K562 (cell line): ENCODE results near the gene CCND3. TPM values are rescaled to one million over a fixed set of nuclear protein-coding genes. Genes with fewer than 3 reads are reported as not detected.

Source experiments
- CREB1 ChIP-seq, 2 experiments: sonication (generic) in 1 of 2; formaldehyde crosslinking in 1 of 2; IDR thresholded peaks; 2 replicates each; pipeline versions ENCODE4 v1.6.1 to v1.8.0; 2012 to 2022; ENCODE audit warnings: inconsistent platforms in 1 of 2, mild to moderate bottlenecking in 1 of 2, missing genetic modification reagents in 1 of 2, moderate library complexity in 1 of 2
- NFXL1 ChIP-seq: fragments of 450-650 bp; formaldehyde crosslinking; IDR thresholded peaks from 2 replicates; pipeline ENCODE4 v1.4.0; 2021; ENCODE audit warnings: mild to moderate bottlenecking
- NR4A1 ChIP-seq, 2 experiments: fragments of 250-450 bp in 1 of 2; fragments of 450-650 bp in 1 of 2; sonication (Bioruptor Pico) in 1 of 2; IDR thresholded peaks; 2 replicates each; pipeline versions ENCODE4 v1.4.0 to v1.6.1; 2016 to 2020; ENCODE audit warnings: mild to moderate bottlenecking in 2 of 2, missing compliant biosample characterization in 1 of 2, missing genetic modification characterization in 1 of 2, moderate library complexity in 1 of 2
- PCBP1 ChIP-seq: fragments of 200-400 bp; formaldehyde crosslinking; IDR thresholded peaks from 2 replicates; pipeline ENCODE4 v1.6.1; 2018; ENCODE audit warnings: mild to moderate bottlenecking, low read depth, low read length; ENCODE audit not compliant: poor library complexity, severe bottlenecking
- POLR2G ChIP-seq: fragments of 200-400 bp; formaldehyde crosslinking; IDR thresholded peaks from 2 replicates; pipeline ENCODE4 v1.6.1; 2017; ENCODE audit warnings: low read depth, mild to moderate bottlenecking, antibody characterized with exemption, low read length, moderate library complexity
- PTRF ChIP-seq: fragments of 450-650 bp; IDR thresholded peaks from 2 replicates; pipeline ENCODE4 v1.6.1; 2016; ENCODE audit warnings: mild to moderate bottlenecking, missing genetic modification characterization, missing compliant biosample characterization
- SETDB1 ChIP-seq: IDR thresholded peaks from one replicate; pipeline ENCODE4 v1.6.1; 2012; ENCODE audit warnings: low read length, control low read depth, inconsistent platforms
- SMC3 ChIP-seq: conservative IDR thresholded peaks from 2 replicates; pipeline ENCODE4 v1.6.1; 2011; ENCODE audit warnings: low read depth, low read length, improper control_type of control experiment; ENCODE audit not compliant: insufficient read depth
- STAT5B ChIP-seq: fragments of 250-450 bp; sonication (Bioruptor Pico); IDR thresholded peaks from 2 replicates; pipeline ENCODE4 v1.8.0; 2021; ENCODE audit warnings: mild to moderate bottlenecking, inconsistent platforms
- TCF7L2 ChIP-seq: fragments of 150-350 bp; IDR thresholded peaks from 2 replicates; pipeline ENCODE4 v1.6.1; 2016; ENCODE audit warnings: low read depth, mild to moderate bottlenecking, low read length, moderate library complexity
- TEAD1 ChIP-seq, 2 experiments: fragments of 450-650 bp in 1 of 2; sonication (generic) in 1 of 2; formaldehyde crosslinking; IDR thresholded peaks; 2 replicates each; pipeline versions ENCODE4 v1.4.0 to v1.8.0; 2020 to 2022; ENCODE audit warnings: mild to moderate bottlenecking in 2 of 2, missing genetic modification reagents in 1 of 2
- ZNF124 ChIP-seq: sonication (generic); formaldehyde crosslinking; IDR thresholded peaks from 2 replicates; pipeline ENCODE4 v1.8.1; 2022; ENCODE audit warnings: missing genetic modification reagents
- ZNF165 ChIP-seq: fragments of 250-450 bp; sonication (Bioruptor Pico); IDR thresholded peaks from 2 replicates; pipeline ENCODE4 v1.4.0; 2020; ENCODE audit warnings: borderline replicate concordance
- polyA plus RNA-seq, 8 experiments: library from polyadenylated mRNA; depleted of rRNA in 4 of 8; stranded (reverse) in 5 of 8; unstranded in 3 of 8; fragments of >200 nt; fragmentation: Nextera tagmentation in 2 of 8; fragmentation: Illumina TruSeq in 1 of 8; extraction: Ambion mirVana in 2 of 8; extraction: Trizol in 1 of 8; gene quantifications; 2 replicates each; pipeline versions ENCODE4 v1.2.1 to v1.2.3, GENCODE V29; 2011 to 2014; ENCODE audit warnings: inconsistent platforms in 1 of 8, missing spikeins in 1 of 8
- total RNA-seq, 7 experiments: library from RNA; depleted of rRNA in 6 of 7; stranded (reverse); fragments of >200 nt in 6 of 7; fragmentation: Illumina TruSeq in 2 of 7; extraction: Trizol in 2 of 7; gene quantifications; 2 replicates each; pipeline versions ENCODE4 v1.2.1 to v1.2.3, GENCODE V29; 2011 to 2021; ENCODE audit warnings: low replicate concordance in 1 of 7
- TF ChIP-seq, protein P1 (sequence below): sonication (generic); formaldehyde crosslinking; IDR thresholded peaks from 2 replicates; pipeline ENCODE4 v1.8.0; 2022; ENCODE audit warnings: mild to moderate bottlenecking, missing genetic modification reagents
- TF ChIP-seq, protein P2 (sequence below): fragments of 250-450 bp; sonication (Bioruptor Pico); IDR thresholded peaks from 2 replicates; pipeline ENCODE4 v1.5.0; 2021
- TF ChIP-seq, protein P3 (sequence below): sonication (generic); formaldehyde crosslinking; IDR thresholded peaks from 2 replicates; pipeline ENCODE4 v1.5.0; 2020; ENCODE audit warnings: missing genetic modification reagents
- TF ChIP-seq, protein P4 (sequence below): sonication (generic); IDR thresholded peaks from 2 replicates; pipeline ENCODE4 v1.6.1; 2016
- TF ChIP-seq, protein P5 (sequence below), 2 experiments: fragments of 450-650 bp; IDR thresholded peaks; 2 replicates each; pipeline ENCODE4 v1.6.1; 2018; ENCODE audit warnings: mild to moderate bottlenecking in 2 of 2, low read depth in 1 of 2; ENCODE audit not compliant: partially characterized antibody in 2 of 2

Gene CCND3
- total and polyA plus RNA-seq, 9 of the 15 experiments (the other 6 are each of a cell fraction or from before 2014, with no cell fraction given): 21.5 to 204 (median 97.4) TPM

DNA sequence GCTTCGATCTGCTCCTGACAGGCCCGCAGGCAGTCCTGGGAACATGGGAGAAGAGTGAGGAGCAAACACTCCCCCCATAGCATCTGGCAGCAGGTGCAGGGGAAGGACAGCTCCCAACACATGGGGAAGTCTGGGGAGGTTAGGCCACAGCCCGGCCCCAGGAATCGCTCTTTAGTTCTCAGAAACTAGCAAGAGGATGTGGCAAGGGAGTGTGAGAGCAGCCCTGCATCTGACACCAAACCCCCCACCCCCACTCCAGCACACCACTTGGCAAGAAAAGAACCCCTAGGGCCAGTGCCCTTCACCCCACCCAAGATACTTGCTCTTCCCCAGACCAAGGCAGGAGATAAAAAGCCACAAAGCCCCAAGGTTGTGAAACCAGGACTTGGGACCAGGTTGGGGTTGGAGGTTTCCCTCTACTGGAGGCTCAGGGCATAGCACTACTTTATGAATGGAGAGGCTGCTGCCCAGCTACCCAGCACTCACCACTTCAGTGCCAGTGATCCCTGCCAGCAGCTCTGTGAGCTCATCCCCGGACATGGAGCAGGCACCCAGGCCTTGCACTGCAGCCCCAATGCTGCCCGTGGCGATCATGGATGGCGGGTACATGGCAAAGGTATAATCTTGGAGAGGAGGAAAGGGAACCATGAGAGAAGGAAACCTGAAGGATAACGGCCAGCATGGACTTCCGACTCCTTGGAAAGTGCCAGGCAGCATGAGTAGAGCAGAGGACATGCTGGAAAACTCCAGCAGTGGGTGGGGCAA is 5.4 kb downstream of the CCND3 start (continued):
- TF ChIP-seq, protein P1, sequence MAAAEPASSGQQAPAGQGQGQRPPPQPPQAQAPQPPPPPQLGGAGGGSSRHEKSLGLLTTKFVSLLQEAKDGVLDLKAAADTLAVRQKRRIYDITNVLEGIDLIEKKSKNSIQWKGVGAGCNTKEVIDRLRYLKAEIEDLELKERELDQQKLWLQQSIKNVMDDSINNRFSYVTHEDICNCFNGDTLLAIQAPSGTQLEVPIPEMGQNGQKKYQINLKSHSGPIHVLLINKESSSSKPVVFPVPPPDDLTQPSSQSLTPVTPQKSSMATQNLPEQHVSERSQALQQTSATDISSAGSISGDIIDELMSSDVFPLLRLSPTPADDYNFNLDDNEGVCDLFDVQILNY: peak; percentile 61; the same call in 1 of the 2 replicates
- peak; percentile 83; the same call in 1 of the 2 replicates for TF ChIP-seq ZNF165 (CRISPR knock-in tag)
- no peak; the same call in 1 of the 2 replicates for TF ChIP-seq NFXL1
- TF ChIP-seq ZNF124 (CRISPR knock-in tag): no peak
- peak; percentile 1; the same call in 1 of the 2 replicates for TF ChIP-seq POLR2G
- TF ChIP-seq TEAD1 (CRISPR knock-in tag; IDR thresholded peaks at IDR 0.05): peak; percentile 55 to 94; a peak in 3 of 4 replicates
- TF ChIP-seq, protein P2, sequence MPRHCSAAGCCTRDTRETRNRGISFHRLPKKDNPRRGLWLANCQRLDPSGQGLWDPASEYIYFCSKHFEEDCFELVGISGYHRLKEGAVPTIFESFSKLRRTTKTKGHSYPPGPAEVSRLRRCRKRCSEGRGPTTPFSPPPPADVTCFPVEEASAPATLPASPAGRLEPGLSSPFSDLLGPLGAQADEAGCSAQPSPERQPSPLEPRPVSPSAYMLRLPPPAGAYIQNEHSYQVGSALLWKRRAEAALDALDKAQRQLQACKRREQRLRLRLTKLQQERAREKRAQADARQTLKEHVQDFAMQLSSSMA (CRISPR knock-in tag): no peak
- TF ChIP-seq, protein P3, sequence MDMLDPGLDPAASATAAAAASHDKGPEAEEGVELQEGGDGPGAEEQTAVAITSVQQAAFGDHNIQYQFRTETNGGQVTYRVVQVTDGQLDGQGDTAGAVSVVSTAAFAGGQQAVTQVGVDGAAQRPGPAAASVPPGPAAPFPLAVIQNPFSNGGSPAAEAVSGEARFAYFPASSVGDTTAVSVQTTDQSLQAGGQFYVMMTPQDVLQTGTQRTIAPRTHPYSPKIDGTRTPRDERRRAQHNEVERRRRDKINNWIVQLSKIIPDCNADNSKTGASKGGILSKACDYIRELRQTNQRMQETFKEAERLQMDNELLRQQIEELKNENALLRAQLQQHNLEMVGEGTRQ (CRISPR knock-in tag): no peak
- no peak for TF ChIP-seq STAT5B
- no peak for TF ChIP-seq PCBP1
- no peak for TF ChIP-seq SETDB1
- TF ChIP-seq, protein P4, sequence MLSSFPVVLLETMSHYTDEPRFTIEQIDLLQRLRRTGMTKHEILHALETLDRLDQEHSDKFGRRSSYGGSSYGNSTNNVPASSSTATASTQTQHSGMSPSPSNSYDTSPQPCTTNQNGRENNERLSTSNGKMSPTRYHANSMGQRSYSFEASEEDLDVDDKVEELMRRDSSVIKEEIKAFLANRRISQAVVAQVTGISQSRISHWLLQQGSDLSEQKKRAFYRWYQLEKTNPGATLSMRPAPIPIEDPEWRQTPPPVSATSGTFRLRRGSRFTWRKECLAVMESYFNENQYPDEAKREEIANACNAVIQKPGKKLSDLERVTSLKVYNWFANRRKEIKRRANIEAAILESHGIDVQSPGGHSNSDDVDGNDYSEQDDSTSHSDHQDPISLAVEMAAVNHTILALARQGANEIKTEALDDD: peak; percentile 63; the same call in 1 of the 2 replicates
- no peak for TF ChIP-seq CREB1 (IDR thresholded peaks at IDR 0.05)
- TF ChIP-seq CREB1 (CRISPR knock-in tag; IDR thresholded peaks at IDR 0.05): no peak
- TF ChIP-seq PTRF: no peak
- peak; percentile 89 for TF ChIP-seq SMC3
- TF ChIP-seq, protein P5, sequence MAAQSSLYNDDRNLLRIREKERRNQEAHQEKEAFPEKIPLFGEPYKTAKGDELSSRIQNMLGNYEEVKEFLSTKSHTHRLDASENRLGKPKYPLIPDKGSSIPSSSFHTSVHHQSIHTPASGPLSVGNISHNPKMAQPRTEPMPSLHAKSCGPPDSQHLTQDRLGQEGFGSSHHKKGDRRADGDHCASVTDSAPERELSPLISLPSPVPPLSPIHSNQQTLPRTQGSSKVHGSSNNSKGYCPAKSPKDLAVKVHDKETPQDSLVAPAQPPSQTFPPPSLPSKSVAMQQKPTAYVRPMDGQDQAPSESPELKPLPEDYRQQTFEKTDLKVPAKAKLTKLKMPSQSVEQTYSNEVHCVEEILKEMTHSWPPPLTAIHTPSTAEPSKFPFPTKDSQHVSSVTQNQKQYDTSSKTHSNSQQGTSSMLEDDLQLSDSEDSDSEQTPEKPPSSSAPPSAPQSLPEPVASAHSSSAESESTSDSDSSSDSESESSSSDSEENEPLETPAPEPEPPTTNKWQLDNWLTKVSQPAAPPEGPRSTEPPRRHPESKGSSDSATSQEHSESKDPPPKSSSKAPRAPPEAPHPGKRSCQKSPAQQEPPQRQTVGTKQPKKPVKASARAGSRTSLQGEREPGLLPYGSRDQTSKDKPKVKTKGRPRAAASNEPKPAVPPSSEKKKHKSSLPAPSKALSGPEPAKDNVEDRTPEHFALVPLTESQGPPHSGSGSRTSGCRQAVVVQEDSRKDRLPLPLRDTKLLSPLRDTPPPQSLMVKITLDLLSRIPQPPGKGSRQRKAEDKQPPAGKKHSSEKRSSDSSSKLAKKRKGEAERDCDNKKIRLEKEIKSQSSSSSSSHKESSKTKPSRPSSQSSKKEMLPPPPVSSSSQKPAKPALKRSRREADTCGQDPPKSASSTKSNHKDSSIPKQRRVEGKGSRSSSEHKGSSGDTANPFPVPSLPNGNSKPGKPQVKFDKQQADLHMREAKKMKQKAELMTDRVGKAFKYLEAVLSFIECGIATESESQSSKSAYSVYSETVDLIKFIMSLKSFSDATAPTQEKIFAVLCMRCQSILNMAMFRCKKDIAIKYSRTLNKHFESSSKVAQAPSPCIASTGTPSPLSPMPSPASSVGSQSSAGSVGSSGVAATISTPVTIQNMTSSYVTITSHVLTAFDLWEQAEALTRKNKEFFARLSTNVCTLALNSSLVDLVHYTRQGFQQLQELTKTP (IDR thresholded peaks at IDR 0.05; ENCODE audit: low read depth in 1 of 2, partially characterized antibody in 2 of 2): no peak
- TF ChIP-seq TCF7L2: no peak
- no peak for TF ChIP-seq NR4A1 (CRISPR knock-in tag; IDR thresholded peaks at IDR 0.05)
- no peak for TF ChIP-seq NR4A1 (tag; IDR thresholded peaks at IDR 0.05)
